Esophagus squamous epithelium (tissue), 4 donors: Measurements from ENCODE around the gene TLE1.

ENCODE experiments used
- CTCF ChIP-seq, 6 experiments: fragments of 450-650 bp in 4 of 6; fragments of 200-600 bp in 2 of 6; sonication (generic) in 2 of 6; IDR thresholded peaks; one replicate each; pipeline ENCODE4 v1.5.1; 2016 to 2019; ENCODE audit warnings: antibody characterized with exemption in 6 of 6, mild to moderate bottlenecking in 4 of 6, moderate library complexity in 4 of 6
- POLR2A ChIP-seq, 4 donors: fragments of 450-650 bp; IDR thresholded peaks; one replicate each; pipeline ENCODE4 v1.6.1; 2017; ENCODE audit warnings: antibody characterized with exemption in 4 of 4, mild to moderate bottlenecking in 4 of 4, moderate library complexity in 3 of 4

DNA sequence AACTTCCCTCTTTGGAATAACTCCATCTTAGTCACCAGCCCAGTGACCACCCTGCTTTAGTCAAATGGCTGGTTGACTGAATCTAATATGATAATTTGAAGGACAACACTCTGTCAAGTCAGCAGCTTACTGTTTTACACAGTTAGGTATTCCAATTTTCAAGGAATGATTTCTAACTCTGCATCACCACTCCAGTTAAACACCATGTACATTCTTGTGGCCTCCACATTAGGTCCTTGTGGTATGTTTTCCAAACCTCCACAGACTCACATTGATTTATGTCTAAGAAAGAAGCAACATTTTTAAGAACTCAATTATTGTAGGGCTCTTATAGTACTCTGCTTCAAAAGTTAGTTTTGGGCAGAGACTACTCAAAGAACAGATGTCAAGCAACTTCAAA, 110.7 kb downstream of the TLE1 start:
- TF ChIP-seq POLR2A (IDR thresholded peaks at IDR 0.05), result no peak
- no peak for TF ChIP-seq CTCF (IDR thresholded peaks at IDR 0.05)
